Esophagus squamous epithelium (tissue), 4 donors: ENCODE results near the gene SCML1.

Experiments used
- CTCF ChIP-seq, 6 experiments: fragments of 450-650 bp in 4 of 6; fragments of 200-600 bp in 2 of 6; sonication (generic) in 2 of 6; IDR thresholded peaks; one replicate each; pipeline ENCODE4 v1.5.1; 2016 to 2019; ENCODE audit warnings: antibody characterized with exemption in 6 of 6, mild to moderate bottlenecking in 4 of 6, moderate library complexity in 4 of 6
- POLR2A ChIP-seq, 4 donors: fragments of 450-650 bp; IDR thresholded peaks; one replicate each; pipeline ENCODE4 v1.6.1; 2017; ENCODE audit warnings: antibody characterized with exemption in 4 of 4, mild to moderate bottlenecking in 4 of 4, moderate library complexity in 3 of 4

DNA sequence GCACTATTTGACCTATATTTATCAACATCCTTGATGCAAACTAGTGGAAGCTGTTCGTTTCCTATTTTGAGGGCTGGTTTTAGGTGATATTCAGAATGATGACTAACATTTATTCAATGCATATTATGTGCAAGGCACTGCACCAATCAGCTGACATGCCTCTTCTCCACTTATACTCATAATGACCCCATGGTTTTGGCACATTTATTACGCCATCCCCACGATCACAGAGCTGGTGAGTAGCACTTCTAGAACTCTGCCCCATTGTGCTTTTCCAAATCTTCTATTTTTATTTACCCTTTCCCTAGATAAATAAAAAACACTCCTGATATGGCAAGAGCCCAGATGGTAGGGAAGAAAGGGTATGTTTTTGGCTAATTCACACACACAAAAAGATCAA, 13.1 kb downstream of the SCML1 start:
- TF ChIP-seq CTCF (IDR thresholded peaks at IDR 0.05) (no peak), POLR2A (IDR thresholded peaks at IDR 0.05) (no peak)
